ENCODE measurements around the gene POLR2F.

- no peak for TF ChIP-seq POLR2AphosphoS5 (IDR thresholded peaks at IDR 0.05)
- no peak for TF ChIP-seq EP300 (IDR thresholded peaks at IDR 0.05)
Observed at GRCh38 chr22:37967147-37967546, 13.6 kb downstream of the POLR2F start.
